Eye (tissue), 1 donor: ENCODE results near the gene CUEDC2.

Source experiments
- DNase-seq: peaks from one replicate; pipeline ENCODE4 v3.0.0-alpha.2; 2015

Gene CUEDC2

DNA sequence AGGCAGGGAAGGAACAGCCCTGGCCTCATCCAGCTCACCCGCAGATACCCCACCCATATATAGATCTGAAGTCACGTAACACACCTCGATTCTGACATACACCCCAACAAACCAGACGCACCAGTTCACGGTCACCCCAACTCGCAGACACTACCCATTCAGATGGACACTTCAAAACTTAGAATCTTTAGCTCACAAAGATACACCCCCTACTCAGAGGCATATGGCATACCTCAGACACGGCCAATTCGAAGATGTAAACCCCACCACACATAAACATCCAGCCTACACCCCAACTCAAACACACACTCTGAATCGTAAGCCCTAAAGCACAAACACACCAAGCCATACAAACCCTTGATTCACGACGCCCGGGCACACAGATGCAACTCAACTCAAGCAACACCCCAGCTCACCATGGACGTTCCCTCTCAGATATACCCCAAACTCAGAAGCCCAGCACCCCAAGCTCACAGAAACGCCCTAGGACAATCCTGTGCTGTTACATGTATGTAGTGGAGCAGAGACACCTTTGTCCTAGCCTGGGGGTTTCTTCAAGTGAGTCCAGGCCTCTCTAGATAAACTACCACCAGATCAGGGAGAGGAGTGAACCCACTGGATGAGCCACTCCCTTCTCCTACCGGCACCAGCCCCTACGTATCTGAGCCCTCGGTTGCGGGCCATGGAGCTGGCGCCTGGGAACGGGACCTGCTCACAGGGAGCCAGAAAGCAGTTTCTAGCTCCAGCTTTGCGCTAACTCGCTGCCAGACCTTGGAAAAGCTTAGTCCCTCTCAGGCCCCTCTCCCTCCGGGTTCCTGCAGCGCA is 22.6 kb downstream of the CUEDC2 start:
- peak; percentile 75 for DNase-seq

DNA sequence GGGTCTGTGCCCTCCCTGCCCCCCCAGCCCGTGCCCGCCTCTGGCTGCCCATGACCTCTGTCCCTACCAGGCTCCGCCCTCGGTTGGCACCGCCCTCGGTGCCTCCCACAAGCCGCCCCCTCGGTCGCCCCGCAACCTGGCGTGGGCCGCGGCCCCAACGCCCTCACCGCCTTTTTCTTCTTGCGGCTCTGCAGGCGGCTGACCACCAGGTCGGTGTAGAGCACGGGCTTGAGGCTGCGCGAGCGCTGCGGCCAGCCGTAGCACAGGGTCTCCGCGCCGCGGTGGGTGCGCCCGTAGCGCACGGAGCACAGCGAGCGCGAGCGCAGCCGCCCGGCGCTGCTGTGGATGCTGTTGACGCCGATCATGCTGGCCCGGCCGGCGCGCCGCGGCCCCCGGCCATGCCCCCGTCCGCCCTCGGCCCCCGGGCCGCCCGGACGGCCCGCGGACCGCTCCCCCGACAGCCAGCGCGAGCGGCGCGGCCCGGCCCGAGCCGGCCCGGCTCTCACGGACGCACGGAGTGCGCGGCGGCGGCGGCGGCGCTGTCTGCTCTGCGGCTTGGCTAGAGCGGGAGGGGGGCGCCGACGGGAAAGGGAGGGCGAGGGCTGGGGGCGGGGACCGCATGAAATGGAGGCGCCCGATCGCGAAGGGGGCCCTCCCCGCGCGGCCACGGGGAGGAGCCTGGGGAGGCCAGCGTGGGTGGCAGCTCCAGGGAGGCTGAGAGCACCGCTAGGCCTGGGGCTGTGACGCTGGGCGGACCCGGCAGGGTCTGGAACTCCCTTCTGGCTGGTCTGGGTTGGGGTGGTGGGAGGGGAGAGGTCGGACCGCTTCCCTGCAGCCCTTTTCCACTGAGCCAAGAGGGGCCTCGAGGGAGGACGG is 23.4 kb downstream of the CUEDC2 start:
- DNase-seq: peak; percentile 85

DNA sequence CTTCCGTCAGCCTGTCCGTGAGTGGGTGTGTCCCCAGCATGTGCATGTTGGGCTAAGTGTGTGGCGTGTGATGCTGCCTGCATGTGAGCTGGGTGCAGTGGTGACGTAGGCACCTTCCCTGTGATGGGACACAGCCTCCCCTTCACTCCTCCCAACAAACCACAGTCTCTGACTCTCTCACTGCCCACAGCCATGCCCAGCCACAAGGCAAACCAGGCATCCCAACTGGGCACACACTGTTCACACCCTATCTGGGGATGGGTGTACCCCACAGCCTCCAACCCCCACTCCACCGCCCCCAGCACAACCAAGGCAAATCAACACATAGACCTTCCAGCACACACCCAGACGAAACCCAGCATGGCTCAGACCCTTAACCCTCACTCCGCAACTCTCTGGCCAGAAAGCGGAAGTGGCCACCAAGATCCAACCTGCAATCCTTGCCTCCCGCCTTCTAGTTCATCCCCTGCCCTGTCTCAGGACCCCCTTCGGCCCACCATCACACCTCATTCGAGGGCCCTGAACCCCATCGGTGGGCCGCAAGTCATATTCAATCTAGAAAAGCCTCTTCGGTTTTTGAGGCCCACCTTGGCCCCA is 24.1 kb downstream of the CUEDC2 start:
- DNase-seq: no peak

DNA sequence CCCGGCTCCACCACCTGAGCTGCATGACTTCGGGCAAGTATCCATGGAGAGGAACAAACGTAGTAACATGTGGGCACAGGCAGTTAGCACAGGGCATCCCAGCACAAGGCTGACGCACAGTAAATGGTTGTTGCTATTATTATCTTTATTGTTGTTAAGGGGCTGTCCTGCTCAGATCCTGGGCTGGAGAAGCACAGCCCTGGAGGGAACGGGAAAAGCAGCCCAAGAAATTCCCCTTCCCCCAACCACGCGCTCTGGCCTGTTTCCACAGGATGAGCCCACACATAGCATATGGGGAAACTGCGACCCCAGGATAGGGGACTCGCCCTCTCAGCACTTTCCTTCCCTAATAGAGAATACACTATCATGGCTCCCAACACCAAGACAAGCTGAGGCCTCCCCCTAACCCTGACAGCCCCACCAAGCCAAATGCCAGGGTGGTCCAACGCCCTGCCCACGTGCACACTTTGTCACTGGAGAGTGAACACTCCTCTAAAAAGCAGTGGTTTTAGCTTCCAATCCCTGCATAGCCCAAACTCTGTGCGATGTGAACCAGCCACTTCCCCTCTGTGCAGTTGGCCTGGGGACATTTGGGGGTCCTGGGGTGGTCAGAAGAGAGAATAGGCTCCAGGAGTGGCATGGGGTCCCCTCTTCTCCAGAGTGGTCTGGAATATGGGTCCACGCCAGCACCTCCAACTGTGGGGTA is 24.8 kb downstream of the CUEDC2 start:
- no peak for DNase-seq

DNA sequence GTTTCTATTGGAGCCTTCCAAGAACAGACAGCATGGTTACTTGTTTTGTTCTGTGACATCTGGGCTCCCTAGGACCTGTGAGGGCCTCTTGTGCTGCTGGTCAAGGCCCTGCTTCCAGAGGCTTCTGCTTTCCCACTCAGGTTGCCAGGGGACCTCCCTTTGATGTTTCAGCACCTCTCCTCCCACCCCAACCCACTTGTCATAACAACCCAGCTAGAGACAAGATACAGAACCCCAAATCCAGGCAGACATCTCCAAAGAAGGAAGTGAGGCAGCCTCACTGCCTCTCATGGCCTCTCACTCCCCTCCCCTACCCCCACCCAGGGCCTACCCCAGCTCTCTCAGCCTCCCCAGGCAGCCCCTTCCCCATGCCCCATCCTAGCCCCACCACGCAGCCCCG is 25.6 kb downstream of the CUEDC2 start:
- no peak for DNase-seq

DNA sequence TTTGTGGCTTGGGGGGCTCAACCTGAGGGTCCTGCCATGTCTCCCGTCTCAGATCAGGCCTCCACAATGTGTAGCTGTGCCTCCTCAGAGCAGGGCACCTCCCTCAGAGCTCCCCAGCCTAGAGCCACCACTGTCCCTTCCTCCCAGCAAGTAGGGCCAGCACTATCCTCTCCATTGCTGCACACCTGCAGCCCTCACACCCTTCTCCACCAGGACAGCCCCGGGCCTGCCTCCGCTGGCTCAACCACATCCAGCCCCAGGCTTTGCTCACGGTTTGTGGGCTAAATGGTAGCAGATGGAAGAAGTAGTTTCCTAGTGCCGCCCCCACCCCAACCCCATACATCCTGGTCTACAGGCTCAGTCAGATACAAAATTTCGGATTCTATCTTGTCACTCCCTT is 26.7 kb downstream of the CUEDC2 start:
- no peak for DNase-seq

DNA sequence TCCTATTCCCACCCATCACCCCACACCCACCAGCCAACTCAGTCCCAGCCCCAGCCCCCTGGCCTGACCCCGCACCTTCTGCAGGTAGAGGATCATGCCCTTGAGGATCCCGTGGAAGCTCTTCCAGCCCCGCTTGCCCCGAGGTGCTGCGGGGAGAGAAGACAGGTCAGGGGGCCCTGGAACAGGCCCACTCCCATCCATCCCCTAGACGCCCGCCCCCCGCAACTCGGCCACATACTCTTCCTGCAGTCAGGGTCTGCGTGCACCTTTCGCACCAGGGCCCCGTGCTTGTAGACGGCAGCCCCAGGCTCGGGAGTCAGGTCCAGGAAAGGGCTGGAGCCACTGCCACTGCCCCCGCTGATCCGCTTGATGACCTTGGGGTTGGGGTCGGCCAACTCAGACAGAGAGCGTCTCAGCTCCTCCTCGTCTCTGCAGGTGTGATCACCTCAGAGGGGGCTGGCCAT is 27.2 kb downstream of the CUEDC2 start:
- no peak for DNase-seq

DNA sequence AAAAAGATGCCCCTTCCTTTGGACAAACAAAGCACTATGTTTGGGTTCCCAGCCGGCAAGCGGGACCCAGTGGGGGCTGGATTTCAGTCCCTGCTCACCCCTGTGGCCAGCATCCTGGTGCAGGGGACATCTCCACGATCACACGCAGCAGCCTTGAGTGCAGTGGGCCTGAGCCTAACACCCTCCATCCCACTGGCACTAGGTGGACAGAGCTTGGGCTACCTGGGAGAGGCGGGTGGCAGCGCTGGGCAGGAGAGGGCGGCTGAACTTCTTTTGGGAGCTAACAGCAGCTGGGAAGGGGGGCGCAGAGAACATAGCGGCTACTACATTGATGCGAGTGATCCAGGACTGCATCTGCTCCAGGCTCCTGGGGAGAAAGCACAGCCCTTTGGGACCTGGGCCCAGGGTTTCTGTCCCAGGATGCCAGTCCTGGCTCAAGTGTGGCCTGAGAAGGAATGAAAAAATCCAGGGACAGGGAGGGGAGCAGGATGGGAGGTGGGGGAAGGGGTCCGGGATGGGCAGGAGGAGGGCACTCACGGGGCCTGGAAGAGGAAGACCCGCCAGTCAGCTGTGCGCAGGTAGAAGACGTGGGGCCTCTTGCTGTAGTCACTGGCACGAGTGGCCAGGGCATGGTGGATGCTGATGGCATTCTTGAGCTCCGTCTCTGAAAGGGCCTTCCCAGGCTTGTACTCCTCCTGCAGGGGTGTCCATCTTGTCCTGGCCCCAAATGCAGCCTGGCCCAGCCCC is 27.8 kb downstream of the CUEDC2 start:
- no peak for DNase-seq

DNA sequence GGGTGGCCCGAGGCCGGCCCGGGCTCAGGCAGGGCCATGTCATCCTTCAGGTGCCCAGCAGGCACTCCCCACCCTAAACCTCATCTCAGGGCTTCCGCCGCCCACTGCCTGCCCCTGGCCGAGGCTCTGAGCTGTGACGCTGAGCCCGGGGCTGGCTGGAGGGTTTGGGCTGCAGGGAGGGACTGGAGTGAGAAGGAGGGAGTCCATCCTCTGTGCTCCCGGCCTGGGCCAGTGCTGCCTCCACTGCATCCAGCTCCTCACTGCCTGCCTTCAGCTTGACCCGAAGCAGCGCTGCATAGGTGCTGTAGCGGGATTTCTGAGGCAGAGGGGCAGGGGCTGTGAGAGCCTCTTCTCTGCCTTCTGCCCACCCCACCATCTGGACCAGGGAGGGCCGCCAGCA is 29.3 kb downstream of the CUEDC2 start:
- no peak for DNase-seq

DNA sequence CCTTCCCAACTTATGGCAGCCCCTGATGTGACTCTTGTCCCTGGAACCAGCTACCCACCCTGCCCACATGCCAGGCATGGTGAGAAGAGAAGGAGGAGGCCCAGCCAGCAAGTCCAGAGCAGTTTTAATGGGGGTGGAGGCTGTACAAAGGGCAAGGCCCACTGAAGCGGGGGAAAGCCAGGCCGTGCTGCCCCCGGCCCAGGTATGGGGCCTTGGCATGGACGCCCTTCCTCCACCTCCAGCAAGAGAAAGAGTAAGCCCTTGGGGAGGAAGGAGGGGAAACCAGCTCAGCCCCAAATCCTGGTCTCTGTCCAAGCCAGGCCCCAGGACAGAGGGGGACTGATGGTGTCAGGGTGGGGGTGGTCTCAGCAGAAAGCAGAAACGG is 29.9 kb downstream of the CUEDC2 start:
- DNase-seq: no peak

DNA sequence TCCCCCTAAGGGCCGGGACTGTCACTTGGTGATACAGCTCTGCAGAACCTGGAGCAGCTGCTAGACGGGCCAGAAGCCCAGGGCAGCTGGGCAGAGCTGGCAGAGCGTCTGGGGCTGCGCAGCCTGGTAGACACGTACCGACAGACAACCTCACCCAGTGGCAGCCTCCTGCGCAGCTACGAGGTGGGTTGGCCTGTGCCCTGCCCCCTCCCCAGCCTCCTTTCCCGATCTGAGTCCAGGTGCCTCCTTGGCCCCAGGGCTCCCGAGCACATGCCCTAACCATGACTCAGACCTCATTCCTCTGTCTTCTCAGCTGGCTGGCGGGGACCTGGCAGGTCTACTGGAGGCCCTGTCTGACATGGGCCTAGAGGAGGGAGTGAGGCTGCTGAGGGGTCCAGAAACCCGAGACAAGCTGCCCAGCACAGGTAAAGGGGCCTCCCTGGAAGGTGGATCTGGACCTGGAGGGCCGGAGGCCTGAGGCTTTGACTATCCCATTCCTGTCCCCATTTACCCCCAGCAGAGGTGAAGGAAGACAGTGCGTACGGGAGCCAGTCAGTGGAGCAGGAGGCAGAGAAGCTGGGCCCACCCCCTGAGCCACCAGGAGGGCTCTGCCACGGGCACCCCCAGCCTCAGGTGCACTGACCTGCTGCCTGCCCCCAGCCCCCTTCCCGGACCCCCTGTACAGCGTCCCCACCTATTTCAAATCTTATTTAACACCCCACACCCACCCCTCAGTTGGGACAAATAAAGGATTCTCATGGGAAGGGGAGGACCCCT is 30.5 kb downstream of the CUEDC2 start:
- no peak for DNase-seq

DNA sequence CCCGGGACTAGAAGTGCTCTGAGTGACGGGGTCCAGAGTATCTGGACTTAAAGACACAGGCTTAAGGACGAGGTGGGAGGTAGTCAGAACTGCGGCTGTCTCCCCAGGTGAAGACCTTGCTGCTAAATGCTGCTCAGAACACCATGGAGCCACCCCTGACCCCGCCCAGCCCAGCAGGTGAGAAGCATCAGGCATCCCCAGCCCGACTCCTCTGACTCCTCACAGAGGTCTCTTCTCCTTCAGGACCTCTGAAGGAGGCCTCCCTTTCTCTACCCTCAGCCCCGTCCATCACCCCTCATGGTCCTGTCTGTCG is 31.1 kb downstream of the CUEDC2 start:
- no peak for DNase-seq

DNA sequence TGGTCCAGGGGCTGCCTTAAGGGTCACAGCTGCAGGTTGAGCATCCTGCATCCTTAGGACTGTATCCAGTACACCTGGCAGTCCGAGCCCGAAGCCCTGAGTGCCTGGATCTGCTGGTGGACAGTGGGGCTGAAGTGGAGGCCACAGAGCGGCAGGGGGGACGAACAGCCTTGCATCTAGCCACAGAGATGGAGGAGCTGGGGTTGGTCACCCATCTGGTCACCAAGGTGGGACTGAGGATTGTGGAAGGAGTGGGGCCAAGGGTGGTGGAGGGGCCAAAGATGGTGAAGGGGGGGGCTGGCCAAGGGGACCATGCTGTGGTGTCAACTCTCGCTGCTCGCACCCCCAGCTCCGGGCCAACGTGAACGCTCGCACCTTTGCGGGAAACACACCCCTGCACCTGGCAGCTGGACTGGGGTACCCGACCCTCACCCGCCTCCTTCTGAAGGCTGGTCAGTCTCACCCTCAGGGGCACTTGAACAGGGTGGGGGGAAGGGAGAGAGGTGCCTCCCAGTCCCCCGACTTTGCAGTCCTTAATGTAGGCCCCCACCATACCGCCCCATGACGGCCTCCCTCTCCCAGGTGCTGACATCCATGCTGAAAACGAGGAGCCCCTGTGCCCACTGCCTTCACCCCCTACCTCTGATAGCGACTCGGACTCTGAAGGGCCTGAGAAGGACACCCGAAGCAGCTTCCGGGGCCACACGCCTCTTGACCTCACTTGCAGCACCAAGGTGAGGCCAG is 31.6 kb downstream of the CUEDC2 start:
- no peak for DNase-seq

DNA sequence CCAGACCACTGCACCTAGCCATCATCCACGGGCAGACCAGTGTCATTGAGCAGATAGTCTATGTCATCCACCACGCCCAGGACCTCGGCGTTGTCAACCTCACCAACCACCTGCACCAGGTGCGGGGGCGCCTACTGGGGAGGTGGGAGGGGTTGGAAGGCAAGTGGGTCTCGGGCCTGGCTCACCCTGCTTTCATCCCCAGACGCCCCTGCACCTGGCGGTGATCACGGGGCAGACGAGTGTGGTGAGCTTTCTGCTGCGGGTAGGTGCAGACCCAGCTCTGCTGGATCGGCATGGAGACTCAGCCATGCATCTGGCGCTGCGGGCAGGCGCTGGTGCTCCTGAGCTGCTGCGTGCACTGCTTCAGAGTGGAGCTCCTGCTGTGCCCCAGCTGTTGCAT is 32.3 kb downstream of the CUEDC2 start:
- DNase-seq: no peak

DNA sequence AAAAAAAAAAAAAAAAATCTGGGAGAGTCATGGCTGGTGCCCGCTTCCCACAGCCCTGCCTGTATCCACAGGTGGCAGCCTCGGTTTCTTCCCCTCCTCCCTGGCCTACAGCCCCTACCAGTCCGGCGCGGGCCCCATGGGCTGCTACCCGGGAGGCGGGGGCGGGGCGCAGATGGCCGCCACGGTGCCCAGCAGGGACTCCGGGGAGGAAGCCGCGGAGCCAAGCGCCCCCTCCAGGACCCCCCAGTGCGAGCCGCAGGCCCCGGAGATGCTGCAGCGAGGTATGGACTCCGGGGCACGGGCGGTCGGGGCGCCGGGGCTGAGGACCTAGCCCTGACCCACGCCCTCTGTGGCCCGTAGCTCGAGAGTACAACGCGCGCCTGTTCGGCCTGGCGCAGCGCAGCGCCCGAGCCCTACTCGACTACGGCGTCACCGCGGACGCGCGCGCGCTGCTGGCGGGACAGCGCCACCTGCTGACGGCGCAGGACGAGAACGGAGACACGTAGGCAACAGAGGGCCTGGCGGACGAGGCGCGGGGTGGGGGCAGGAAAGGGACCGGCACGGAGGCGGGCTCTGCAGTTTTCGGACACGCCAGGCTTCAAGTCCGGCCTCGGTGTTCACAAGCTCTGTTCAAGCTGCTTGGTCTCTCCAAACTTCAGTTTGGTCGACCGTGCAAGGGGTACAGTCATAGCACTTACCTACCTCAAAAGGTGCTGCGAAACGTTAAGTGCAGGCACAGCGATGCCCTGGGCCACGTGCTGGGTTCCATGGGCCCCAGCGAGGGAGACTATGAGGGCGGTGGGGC is 33.0 kb downstream of the CUEDC2 start:
- peak; percentile 94 for DNase-seq

DNA sequence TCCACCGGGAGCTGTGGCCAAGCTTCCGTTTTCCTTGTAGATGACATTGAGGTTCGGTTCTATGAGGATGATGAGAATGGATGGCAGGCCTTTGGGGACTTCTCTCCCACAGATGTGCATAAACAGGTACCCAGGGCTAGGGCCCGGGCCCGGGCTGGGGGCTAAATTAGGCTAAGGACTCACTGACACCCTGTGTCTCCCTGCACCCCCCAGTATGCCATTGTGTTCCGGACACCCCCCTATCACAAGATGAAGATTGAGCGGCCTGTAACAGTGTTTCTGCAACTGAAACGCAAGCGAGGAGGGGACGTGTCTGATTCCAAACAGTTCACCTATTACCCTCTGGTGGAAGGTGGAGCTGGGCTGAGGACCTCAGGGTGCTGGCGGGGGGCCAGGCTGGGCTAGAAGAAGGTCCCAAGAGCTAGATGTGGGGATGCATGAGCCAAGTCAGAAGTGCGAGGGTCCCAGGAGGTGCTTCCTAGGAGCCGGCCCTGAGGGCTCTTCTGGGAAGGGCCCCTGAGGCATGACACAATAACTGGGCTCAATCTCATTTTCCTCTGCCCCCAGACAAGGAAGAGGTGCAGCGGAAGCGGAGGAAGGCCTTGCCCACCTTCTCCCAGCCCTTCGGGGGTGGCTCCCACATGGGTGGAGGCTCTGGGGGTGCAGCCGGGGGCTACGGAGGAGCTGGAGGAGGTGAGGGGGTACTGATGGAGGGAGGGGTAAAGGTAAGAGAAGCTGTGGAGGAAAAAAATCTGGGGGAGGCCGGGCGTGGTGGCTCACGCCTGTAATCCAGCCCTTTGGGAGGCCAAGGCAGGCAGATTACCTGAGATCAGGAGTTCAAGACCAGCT is 34.0 kb downstream of the CUEDC2 start:
- no peak for DNase-seq

DNA sequence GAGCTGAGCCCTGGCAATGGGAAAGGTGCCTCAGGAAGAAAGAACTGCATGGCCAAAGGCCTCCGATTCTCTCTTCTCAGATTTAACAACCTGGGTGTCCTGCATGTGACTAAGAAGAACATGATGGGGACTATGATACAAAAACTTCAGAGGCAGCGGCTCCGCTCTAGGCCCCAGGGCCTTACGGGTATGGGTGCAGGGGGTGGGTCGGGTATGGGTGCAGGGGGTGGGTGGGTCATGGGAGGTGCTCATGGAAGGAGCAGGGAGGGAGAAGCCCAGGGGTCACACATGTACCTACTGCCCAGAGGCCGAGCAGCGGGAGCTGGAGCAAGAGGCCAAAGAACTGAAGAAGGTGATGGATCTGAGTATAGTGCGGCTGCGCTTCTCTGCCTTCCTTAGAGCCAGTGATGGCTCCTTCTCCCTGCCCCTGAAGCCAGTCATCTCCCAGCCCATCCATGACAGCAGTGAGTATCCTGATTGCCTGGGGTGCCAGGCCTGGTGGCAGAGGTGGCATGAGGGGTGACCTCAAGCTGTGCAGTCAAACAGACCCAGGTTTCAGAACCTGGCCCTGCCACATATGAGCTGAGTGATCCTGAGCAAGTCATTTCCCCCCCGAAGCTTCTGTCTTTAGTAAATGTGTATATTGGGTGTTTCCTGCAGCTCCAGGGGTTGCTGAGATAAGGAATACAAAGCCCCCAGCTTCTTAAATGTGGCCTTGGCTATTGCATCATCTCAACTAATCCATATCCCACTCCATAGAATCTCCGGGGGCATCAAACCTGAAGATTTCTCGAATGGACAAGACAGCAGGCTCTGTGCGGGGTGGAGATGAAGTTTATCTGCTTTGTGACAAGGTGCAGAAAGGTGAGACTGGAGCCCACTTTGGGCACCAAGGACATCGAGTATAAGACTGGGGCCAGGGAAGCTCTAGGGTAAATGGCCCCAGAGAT is 34.9 kb downstream of the CUEDC2 start:
- DNase-seq: no peak

DNA sequence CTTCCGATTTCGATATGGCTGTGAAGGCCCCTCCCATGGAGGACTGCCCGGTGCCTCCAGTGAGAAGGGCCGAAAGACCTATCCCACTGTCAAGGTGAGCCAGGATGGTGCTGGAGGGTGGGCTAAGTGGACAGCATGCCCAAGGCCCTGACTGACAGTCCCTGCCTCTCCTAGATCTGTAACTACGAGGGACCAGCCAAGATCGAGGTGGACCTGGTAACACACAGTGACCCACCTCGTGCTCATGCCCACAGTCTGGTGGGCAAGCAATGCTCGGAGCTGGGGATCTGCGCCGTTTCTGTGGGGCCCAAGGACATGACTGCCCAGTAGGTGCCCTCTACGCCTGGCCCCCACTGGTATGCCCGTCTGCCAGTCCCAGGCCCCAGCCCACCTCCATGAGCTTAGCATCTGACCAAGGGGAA is 35.6 kb downstream of the CUEDC2 start:
- DNase-seq: no peak
